ENCODE results near the gene CLIP2. TPM values are rescaled to one million over a fixed set of nuclear protein-coding genes. Genes with fewer than 3 reads are reported as not detected.

The CLIP2 gene
- total and polyA plus RNA-seq, 2 of the 8 experiments (the other 6 are each of a cell fraction or from before 2014, with no cell fraction given) = 8.3 to 41.5 TPM

- no peak for TF ChIP-seq EP300 (IDR thresholded peaks at IDR 0.05; ENCODE audit: borderline replicate concordance in 1 of 2, low read depth in 2 of 2, low read length in 2 of 2)
These were observed 4.3 kb downstream of the CLIP2 start (continued) for GRCh38 chr7:74293577-74293908.
